HepG2 (cell line): ENCODE data around the gene BASP1. TPM values are rescaled to one million over a fixed set of nuclear protein-coding genes. Genes with fewer than 3 reads are reported as not detected.
A peak's percentile ranks its signal among the peaks of the same experiment; 100 is the strongest.

Experiments used
- ATAC-seq: fragments of 200-7000 bp; cut with Tn5 transposase; 3 replicates; pipeline ENCODE4 v1.9.1; 2020; ENCODE audit warnings: mild to moderate bottlenecking, moderate library complexity
- BruUV-seq: library from RNA; stranded (reverse); fragments of 400-500 nt; replicated peaks from 2 replicates; lab custom pipeline; 2021; lab: Mats Ljungman, UMichigan
- CTCF ChIA-PET: fragments of 300-600 bp; formaldehyde crosslinking; extraction: SDS; loops from one replicate; lab custom pipeline; 2021; ENCODE audit warnings: low total read pairs, inconsistent platforms, low intra/inter-chr PET ratio; lab: Yijun Ruan, JAX
- POLR2A ChIA-PET: fragments of 350-600 bp; sonication (Branson Sonifier 250); formaldehyde crosslinking; loops from one replicate; lab custom pipeline; 2020; ENCODE audit warnings: antibody characterized with exemption, inconsistent platforms; lab: Yijun Ruan, JAX
- DNase-seq: peaks from one replicate; pipeline ENCODE4 v3.0.0-alpha.2; 2015; ENCODE audit warnings: low spot score
- FAIRE-seq: peaks from 3 replicates; lab custom pipeline; 2011; peaks lifted over from hg19 to GRCh38; lab: Jason Lieb, UNC
- H2AFZ ChIP-seq: one replicate; pipeline ENCODE4 v1.6.1; 2011; ENCODE audit warnings: low read length, inconsistent platforms
- H3K27ac ChIP-seq: fragments of 300-600 bp; 3 replicates; pipeline ENCODE4 v1.8.0; 2011; ENCODE audit warnings: mixed run types, mild to moderate bottlenecking, mixed read lengths, low read length, inconsistent platforms; ENCODE audit not compliant: insufficient read depth; ENCODE audit errors: extremely low read length
- H3K27me3 ChIP-seq, 2 experiments: fragments of 200-600 bp in 1 of 2; 2 replicates in 1 of 2; 3 replicates in 1 of 2; pipeline versions ENCODE4 v1.6.0 to v1.8.0; 2011; ENCODE audit warnings: low read length in 2 of 2, mild to moderate bottlenecking in 2 of 2, moderate library complexity in 2 of 2, inconsistent platforms in 1 of 2; ENCODE audit not compliant: insufficient read depth in 2 of 2, control insufficient read depth in 1 of 2
- H3K36me3 ChIP-seq, 2 experiments: fragments of 200-600 bp in 1 of 2; replicated peaks in 1 of 2; 2 replicates in 1 of 2; 3 replicates in 1 of 2; pipeline versions ENCODE4 v1.5.1 to v1.8.0; 2011; ENCODE audit warnings: low read length in 2 of 2, inconsistent platforms in 1 of 2; ENCODE audit not compliant: insufficient read depth in 2 of 2, control insufficient read depth in 1 of 2
- H3K4me1 ChIP-seq: 2 replicates; pipeline ENCODE4 v1.5.1; 2012; ENCODE audit warnings: low read length, inconsistent platforms; ENCODE audit not compliant: insufficient read depth
- H3K4me2 ChIP-seq: 2 replicates; pipeline ENCODE4 v1.6.0; 2011; ENCODE audit warnings: low read depth, low read length, inconsistent platforms
- H3K4me3 ChIP-seq, 3 experiments: fragments of 200-600 bp in 1 of 3; sonication (generic), shearing (Covaris generic) in 1 of 3; replicated peaks in 1 of 3; 2 replicates each; pipeline ENCODE4 v1.5.1; 2011 to 2016; ENCODE audit warnings: low read length in 3 of 3, inconsistent platforms in 2 of 3, low read depth in 2 of 3, mild to moderate bottlenecking in 2 of 3, control low read depth in 1 of 3, mixed read lengths in 1 of 3; ENCODE audit not compliant: insufficient read depth in 1 of 3
- H3K79me2 ChIP-seq: one replicate; pipeline ENCODE4 v1.6.1; 2011; ENCODE audit warnings: low read length, inconsistent platforms; ENCODE audit not compliant: insufficient read depth
- H3K9ac ChIP-seq: 2 replicates; pipeline ENCODE4 v1.6.0; 2011; ENCODE audit warnings: mild to moderate bottlenecking, low read depth, low read length, inconsistent platforms; ENCODE audit not compliant: insufficient read depth
- H3K9me3 ChIP-seq: 2 replicates; pipeline ENCODE4 v1.5.1; 2012; ENCODE audit warnings: mild to moderate bottlenecking, low read length
- H4K20me1 ChIP-seq: 2 replicates; pipeline ENCODE4 v1.6.0; 2011; ENCODE audit warnings: inconsistent platforms, mild to moderate bottlenecking, low read length, moderate library complexity; ENCODE audit not compliant: insufficient read depth
- MAFF ChIP-seq: IDR thresholded peaks from 2 replicates; pipeline ENCODE4 v1.6.1; 2011; ENCODE audit warnings: low read depth, low read length, improper control_type of control experiment
- MAFK ChIP-seq, 2 experiments: IDR thresholded peaks in 1 of 2; conservative IDR thresholded peaks in 1 of 2; 2 replicates each; pipeline ENCODE4 v1.6.1; 2011; ENCODE audit warnings: improper control_type of control experiment in 2 of 2, low read length in 2 of 2
- RBM39 ChIP-seq: fragments of 200-400 bp; formaldehyde crosslinking; IDR thresholded peaks from one replicate; pipeline ENCODE4 v1.6.1; 2018; ENCODE audit warnings: antibody characterized with exemption, mild to moderate bottlenecking, low read depth, low read length; ENCODE audit not compliant: poor library complexity, severe bottlenecking
- ZNF138 ChIP-seq: sonication (generic); formaldehyde crosslinking; IDR thresholded peaks from 2 replicates; pipeline ENCODE4 v1.5.0; 2020; ENCODE audit warnings: mild to moderate bottlenecking, low read depth, missing genetic modification reagents
- ZNF772 ChIP-seq: sonication (generic); formaldehyde crosslinking; IDR thresholded peaks from 2 replicates; pipeline ENCODE4 v1.5.0; 2020; ENCODE audit warnings: mild to moderate bottlenecking, missing genetic modification reagents
- ZNF841 ChIP-seq: sonication (generic); formaldehyde crosslinking; IDR thresholded peaks from 2 replicates; pipeline ENCODE4 v1.8.1; 2023; ENCODE audit warnings: missing genetic modification reagents, borderline replicate concordance
- WGBS: methylation state at CpG from one replicate; pipeline ENCODE4 v1.1.6; 2017; ENCODE audit warnings: low lambda C conversion rate; 5-methylcytosine and 5-hydroxymethylcytosine counted together
- in situ Hi-C: cut with HindIII; loops from 2 replicates; pipeline ENCODE4 v1.10.0; 2017; ENCODE audit warnings: low pct_unique_long_range_greater_than_20kb; ENCODE audit not compliant: extremely low pct_ligation_motif_present
- intact Hi-C: fragments of 100-400 bp; cut with micrococcal nuclease; formaldehyde crosslinking; loops from one replicate; pipeline ENCODE4 v1.10.0; 2022; ENCODE audit not compliant: unreplicated experiment
- polyA plus RNA-seq, 8 experiments: library from polyadenylated mRNA; depleted of rRNA in 3 of 8; stranded (reverse) in 7 of 8; unstranded in 1 of 8; fragments of >200 nt; fragmentation: Illumina TruSeq in 4 of 8; extraction: Trizol in 4 of 8; gene quantifications; 2 replicates each; pipeline versions ENCODE4 v1.2.1 to v1.2.3, GENCODE V29; 2011 to 2016; ENCODE audit warnings: low read depth in 4 of 8, missing spikeins in 1 of 8, mixed read lengths in 1 of 8; ENCODE audit not compliant: insufficient read depth in 1 of 8
- total RNA-seq, 5 experiments: library from RNA; depleted of rRNA; stranded (reverse); fragments of >200 nt; fragmentation: Illumina TruSeq; extraction: Trizol; gene quantifications; 2 replicates each; pipeline ENCODE4 v1.2.3, GENCODE V29; 2016; ENCODE audit warnings: low read depth in 1 of 5
- TF ChIP-seq, protein P1 (sequence below): IDR thresholded peaks from 2 replicates; pipeline ENCODE4 v1.4.0; 2020; ENCODE audit warnings: mild to moderate bottlenecking, missing genetic modification reagents
- TF ChIP-seq, protein P2 (sequence below): sonication (generic); formaldehyde crosslinking; IDR thresholded peaks from 2 replicates; pipeline ENCODE4 v1.4.0; 2020; ENCODE audit warnings: missing genetic modification reagents; ENCODE audit errors: not compliant biosample characterization
- TF ChIP-seq, protein P3 (sequence below): sonication (generic); formaldehyde crosslinking; conservative IDR thresholded peaks from 2 replicates; pipeline ENCODE4 v1.4.0; 2020; ENCODE audit warnings: missing genetic modification reagents

Gene BASP1
- total and polyA plus RNA-seq, 2 of the 13 experiments (the other 11 are each of a cell fraction or from before 2014, with no cell fraction given) = 0.04 TPM; not detected in 1

DNA sequence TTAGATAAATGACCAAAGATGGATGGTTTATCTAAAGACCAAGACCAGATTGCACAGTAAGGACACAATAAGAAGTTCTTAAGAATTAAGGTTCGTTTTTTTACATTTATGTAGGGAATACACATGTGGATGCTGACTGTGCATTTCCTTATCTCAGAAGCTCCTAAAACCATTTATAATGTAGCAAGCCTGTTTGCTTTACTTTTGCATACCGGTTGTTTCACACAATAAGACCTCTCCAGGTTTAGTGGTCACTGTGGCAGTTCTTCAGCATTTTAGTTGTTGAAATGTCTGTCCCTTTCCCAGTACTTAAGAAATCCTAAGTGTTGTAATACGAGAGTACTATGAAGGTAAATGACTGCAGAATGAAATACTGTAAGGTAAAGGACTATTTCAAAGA, 43.6 kb downstream of the BASP1 start:
- no peaks in the 10 kb centered on the region for H3K79me2 ChIP-seq
- CTCF ChIA-PET = no interaction called here
- no peak overlapping the region for H3K4me2 ChIP-seq

More for the DNA sequence above, 43.6 kb downstream of the BASP1 start:
- DNase-seq (no peak), ATAC-seq (no peak), FAIRE-seq (no peak)
- H3K9ac ChIP-seq = no peak overlapping the region
- POLR2A ChIA-PET = no interaction called here
- intact Hi-C loops = no loop called here
- BruUV-seq = no TSS peak
- H3K9me3 ChIP-seq = no peaks in the 10 kb centered on the region
- no peak overlapping the region for H3K27ac ChIP-seq
- no peaks in the 10 kb centered on the region for H4K20me1 ChIP-seq
- no peaks in the 10 kb centered on the region for H3K36me3 ChIP-seq
- TF ChIP-seq, protein P1, sequence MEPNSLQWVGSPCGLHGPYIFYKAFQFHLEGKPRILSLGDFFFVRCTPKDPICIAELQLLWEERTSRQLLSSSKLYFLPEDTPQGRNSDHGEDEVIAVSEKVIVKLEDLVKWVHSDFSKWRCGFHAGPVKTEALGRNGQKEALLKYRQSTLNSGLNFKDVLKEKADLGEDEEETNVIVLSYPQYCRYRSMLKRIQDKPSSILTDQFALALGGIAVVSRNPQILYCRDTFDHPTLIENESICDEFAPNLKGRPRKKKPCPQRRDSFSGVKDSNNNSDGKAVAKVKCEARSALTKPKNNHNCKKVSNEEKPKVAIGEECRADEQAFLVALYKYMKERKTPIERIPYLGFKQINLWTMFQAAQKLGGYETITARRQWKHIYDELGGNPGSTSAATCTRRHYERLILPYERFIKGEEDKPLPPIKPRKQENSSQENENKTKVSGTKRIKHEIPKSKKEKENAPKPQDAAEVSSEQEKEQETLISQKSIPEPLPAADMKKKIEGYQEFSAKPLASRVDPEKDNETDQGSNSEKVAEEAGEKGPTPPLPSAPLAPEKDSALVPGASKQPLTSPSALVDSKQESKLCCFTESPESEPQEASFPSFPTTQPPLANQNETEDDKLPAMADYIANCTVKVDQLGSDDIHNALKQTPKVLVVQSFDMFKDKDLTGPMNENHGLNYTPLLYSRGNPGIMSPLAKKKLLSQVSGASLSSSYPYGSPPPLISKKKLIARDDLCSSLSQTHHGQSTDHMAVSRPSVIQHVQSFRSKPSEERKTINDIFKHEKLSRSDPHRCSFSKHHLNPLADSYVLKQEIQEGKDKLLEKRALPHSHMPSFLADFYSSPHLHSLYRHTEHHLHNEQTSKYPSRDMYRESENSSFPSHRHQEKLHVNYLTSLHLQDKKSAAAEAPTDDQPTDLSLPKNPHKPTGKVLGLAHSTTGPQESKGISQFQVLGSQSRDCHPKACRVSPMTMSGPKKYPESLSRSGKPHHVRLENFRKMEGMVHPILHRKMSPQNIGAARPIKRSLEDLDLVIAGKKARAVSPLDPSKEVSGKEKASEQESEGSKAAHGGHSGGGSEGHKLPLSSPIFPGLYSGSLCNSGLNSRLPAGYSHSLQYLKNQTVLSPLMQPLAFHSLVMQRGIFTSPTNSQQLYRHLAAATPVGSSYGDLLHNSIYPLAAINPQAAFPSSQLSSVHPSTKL (CRISPR knock-in tag) = no peak
- TF ChIP-seq MAFF = peak; percentile 79
- TF ChIP-seq RBM39 = no peak
- TF ChIP-seq, protein P2, sequence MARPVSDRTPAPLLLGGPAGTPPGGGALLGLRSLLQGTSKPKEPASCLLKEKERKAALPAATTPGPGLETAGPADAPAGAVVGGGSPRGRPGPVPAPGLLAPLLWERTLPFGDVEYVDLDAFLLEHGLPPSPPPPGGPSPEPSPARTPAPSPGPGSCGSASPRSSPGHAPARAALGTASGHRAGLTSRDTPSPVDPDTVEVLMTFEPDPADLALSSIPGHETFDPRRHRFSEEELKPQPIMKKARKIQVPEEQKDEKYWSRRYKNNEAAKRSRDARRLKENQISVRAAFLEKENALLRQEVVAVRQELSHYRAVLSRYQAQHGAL (CRISPR knock-in tag) = no peak
- TF ChIP-seq ZNF138 = no peak
- TF ChIP-seq ZNF841 (CRISPR knock-in tag) = no peak
- peak; percentile 62 to 86 for TF ChIP-seq MAFK (conservative IDR thresholded peaks at IDR 0.05 in 1 of 2, IDR thresholded peaks at IDR 0.05 in 1 of 2; ENCODE audit: low read length in 2 of 2)
- TF ChIP-seq, protein P3, sequence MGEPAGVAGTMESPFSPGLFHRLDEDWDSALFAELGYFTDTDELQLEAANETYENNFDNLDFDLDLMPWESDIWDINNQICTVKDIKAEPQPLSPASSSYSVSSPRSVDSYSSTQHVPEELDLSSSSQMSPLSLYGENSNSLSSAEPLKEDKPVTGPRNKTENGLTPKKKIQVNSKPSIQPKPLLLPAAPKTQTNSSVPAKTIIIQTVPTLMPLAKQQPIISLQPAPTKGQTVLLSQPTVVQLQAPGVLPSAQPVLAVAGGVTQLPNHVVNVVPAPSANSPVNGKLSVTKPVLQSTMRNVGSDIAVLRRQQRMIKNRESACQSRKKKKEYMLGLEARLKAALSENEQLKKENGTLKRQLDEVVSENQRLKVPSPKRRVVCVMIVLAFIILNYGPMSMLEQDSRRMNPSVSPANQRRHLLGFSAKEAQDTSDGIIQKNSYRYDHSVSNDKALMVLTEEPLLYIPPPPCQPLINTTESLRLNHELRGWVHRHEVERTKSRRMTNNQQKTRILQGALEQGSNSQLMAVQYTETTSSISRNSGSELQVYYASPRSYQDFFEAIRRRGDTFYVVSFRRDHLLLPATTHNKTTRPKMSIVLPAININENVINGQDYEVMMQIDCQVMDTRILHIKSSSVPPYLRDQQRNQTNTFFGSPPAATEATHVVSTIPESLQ (CRISPR knock-in tag) = no peak
- no peak for TF ChIP-seq ZNF772 (CRISPR knock-in tag)
- 4% methylated on average over 3 of the region's 3 CpGs for WGBS
- no peak overlapping the region for H3K4me3 ChIP-seq
- H3K4me1 ChIP-seq = no peaks in the 10 kb centered on the region
- in situ Hi-C loops = no loop called here
- H3K27me3 ChIP-seq = no peaks in the 10 kb centered on the region; a peak in 1 of 5 replicates
- no peak overlapping the region for H2AFZ ChIP-seq
